ENCODE data around the gene IGFLR1.
"Not testable (repeated sequence)": the region's sequence is repeated elsewhere in the genome, so short reads cannot be mapped to it uniquely, and the experiment has no call there.

The IGFLR1 gene

DNA sequence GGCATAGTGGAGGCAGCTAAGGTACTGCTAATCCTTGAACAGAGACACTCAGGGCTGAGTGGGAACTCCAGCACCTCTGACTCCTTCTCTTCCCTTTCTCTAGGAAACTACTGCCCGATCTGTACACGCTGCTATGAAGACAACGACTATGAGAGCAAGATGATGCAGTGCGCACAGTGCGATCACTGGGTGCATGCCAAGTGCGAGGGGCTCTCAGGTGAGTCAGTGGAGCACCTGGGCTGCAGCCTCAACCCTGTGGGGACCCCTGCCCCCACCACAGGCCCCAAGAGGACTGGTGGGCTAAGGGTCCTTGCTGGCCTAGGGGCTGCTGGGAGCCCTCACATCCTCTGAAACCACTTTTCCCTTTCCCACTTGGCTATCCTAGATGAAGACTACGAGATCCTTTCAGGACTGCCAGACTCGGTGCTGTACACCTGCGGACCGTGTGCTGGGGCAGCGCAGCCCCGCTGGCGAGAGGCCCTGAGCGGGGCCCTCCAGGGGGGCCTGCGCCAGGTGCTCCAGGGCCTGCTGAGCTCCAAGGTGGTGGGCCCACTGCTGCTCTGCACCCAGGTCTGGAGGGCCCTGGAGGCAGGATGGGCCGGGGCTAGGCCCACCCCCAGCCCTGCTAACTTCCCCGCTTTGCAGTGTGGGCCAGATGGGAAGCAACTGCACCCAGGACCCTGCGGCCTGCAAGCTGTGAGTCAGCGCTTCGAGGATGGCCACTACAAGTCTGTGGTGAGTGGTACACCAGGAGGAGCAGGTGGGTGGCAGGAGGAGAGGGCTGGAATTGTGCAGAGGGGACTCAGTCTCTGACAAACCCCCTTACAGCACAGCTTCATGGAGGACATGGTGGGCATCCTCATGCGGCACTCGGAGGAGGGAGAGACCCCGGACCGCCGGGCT, 14.9 kb downstream of the IGFLR1 start:
- no peak overlapping the region for H3K27ac ChIP-seq (ENCODE audit: low read depth, low read length)
- no peaks in the 10 kb centered on the region for H3K9me3 ChIP-seq (ENCODE audit: control insufficient read depth, insufficient read depth, low read length)
- peaks cover 98% of the 10 kb centered on the region for H3K36me3 ChIP-seq (ENCODE audit: control insufficient read depth, insufficient read depth, low read length)

GRCh38 chr19:35725216-35725861, 16.9 kb downstream of the IGFLR1 start:
- Histone ChIP-seq H3K27me3 (ENCODE audit: control insufficient read depth, insufficient read depth, low read length) (no peaks in the 10 kb centered on the region), H3K4me1 (ENCODE audit: control insufficient read depth, insufficient read depth, low read length) (no peaks in the 10 kb centered on the region), H3K4me3 (ENCODE audit: low read depth, low read length) (no peak overlapping the region), H3K27ac (ENCODE audit: low read depth, low read length) (no peak overlapping the region), H3K9ac (ENCODE audit: low read depth, low read length) (no peak overlapping the region), H3K36me3 (ENCODE audit: control insufficient read depth, insufficient read depth, low read length) (peaks cover 92% of the 10 kb centered on the region), H3K9me3 (ENCODE audit: control insufficient read depth, insufficient read depth, low read length) (no peaks in the 10 kb centered on the region)

More for the DNA sequence above, 14.9 kb downstream of the IGFLR1 start:
- no peaks in the 10 kb centered on the region for H3K27me3 ChIP-seq (ENCODE audit: control insufficient read depth, insufficient read depth, low read length)
- no peaks in the 10 kb centered on the region for H3K4me1 ChIP-seq (ENCODE audit: control insufficient read depth, insufficient read depth, low read length)
- no peak overlapping the region for H3K9ac ChIP-seq (ENCODE audit: low read depth, low read length)
- no peak overlapping the region for H3K4me3 ChIP-seq (ENCODE audit: low read depth, low read length)

DNA sequence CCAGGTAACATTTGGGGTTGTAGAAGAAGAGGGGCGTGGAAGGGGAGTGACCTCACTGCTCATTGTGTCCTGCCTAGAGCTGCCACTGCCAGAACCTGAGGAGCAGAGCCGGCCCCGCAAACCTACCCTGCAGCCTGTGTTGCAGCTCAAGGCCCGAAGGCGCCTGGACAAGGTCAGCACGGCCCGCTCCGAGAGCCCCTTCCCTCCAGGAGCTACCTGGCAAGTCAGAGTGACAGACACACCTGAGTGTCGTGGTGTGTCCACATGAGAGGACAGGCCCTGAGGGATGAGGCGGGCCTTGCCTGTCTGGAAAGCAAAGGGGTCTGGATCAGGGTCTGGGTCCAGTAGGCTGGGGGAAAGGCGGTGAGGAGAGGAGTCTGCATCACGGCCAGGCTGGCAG, 17.7 kb downstream of the IGFLR1 start:
- H3K9me3 ChIP-seq (ENCODE audit: control insufficient read depth, insufficient read depth, low read length) = no peaks in the 10 kb centered on the region
- H3K27me3 ChIP-seq (ENCODE audit: control insufficient read depth, insufficient read depth, low read length) = no peaks in the 10 kb centered on the region
- no peaks in the 10 kb centered on the region for H3K4me1 ChIP-seq (ENCODE audit: control insufficient read depth, insufficient read depth, low read length)
- H3K27ac ChIP-seq (ENCODE audit: low read depth, low read length) = no peak overlapping the region
- H3K36me3 ChIP-seq (ENCODE audit: control insufficient read depth, insufficient read depth, low read length) = peaks cover 91% of the 10 kb centered on the region
- H3K4me3 ChIP-seq (ENCODE audit: low read depth, low read length) = no peak overlapping the region
- H3K9ac ChIP-seq (ENCODE audit: low read depth, low read length) = no peak overlapping the region

- not testable (repeated sequence) for H3K4me3 ChIP-seq (ENCODE audit: low read depth, low read length); H3K27ac ChIP-seq (ENCODE audit: low read depth, low read length)
- H3K36me3 ChIP-seq (ENCODE audit: control insufficient read depth, insufficient read depth, low read length) = peaks cover 89% of the 10 kb centered on the region
These were observed 18.1 kb downstream of the IGFLR1 start for GRCh38 chr19:35724132-35724531.

GRCh38 chr19:35723671-35724070, 18.6 kb downstream of the IGFLR1 start:
- H3K4me1 ChIP-seq (ENCODE audit: control insufficient read depth, insufficient read depth, low read length) = peaks cover 7% of the 10 kb centered on the region
- no peak overlapping the region for H3K4me3 ChIP-seq (ENCODE audit: low read depth, low read length)
- H3K9me3 ChIP-seq (ENCODE audit: control insufficient read depth, insufficient read depth, low read length) = no peaks in the 10 kb centered on the region
- H3K27ac ChIP-seq (ENCODE audit: low read depth, low read length) = no peak overlapping the region
- H3K36me3 ChIP-seq (ENCODE audit: control insufficient read depth, insufficient read depth, low read length) = peaks cover 85% of the 10 kb centered on the region
- H3K27me3 ChIP-seq (ENCODE audit: control insufficient read depth, insufficient read depth, low read length) = no peaks in the 10 kb centered on the region
- H3K9ac ChIP-seq (ENCODE audit: low read depth, low read length) = no peak overlapping the region

More at GRCh38 chr19:35724132-35724531, 18.1 kb downstream of the IGFLR1 start:
- H3K27me3 ChIP-seq (ENCODE audit: control insufficient read depth, insufficient read depth, low read length); H3K4me1 ChIP-seq (ENCODE audit: control insufficient read depth, insufficient read depth, low read length); H3K9ac ChIP-seq (ENCODE audit: low read depth, low read length); H3K9me3 ChIP-seq (ENCODE audit: control insufficient read depth, insufficient read depth, low read length): not testable (repeated sequence)

DNA sequence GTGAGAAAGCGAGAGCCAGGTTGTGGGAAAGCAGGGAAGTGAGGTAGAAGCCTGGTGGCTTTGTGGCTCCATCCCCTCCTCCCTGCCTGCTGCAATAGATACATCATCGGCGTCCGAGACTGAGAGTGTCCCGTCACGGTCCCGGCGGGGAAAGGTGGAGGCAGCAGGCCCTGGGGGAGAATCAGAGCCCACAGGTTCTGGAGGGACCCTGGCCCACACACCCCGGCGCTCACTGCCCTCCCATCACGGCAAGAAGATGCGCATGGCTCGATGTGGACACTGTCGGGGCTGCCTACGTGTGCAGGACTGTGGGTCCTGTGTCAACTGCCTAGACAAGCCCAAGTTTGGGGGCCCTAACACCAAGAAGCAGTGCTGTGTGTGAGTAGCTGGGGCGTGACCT, 19.4 kb downstream of the IGFLR1 start:
- Histone ChIP-seq H3K27me3 (ENCODE audit: control insufficient read depth, insufficient read depth, low read length) (no peaks in the 10 kb centered on the region), H3K36me3 (ENCODE audit: control insufficient read depth, insufficient read depth, low read length) (peaks cover 77% of the 10 kb centered on the region), H3K27ac (ENCODE audit: low read depth, low read length) (no peak overlapping the region), H3K4me3 (ENCODE audit: low read depth, low read length) (no peak overlapping the region), H3K4me1 (ENCODE audit: control insufficient read depth, insufficient read depth, low read length) (peaks cover 7% of the 10 kb centered on the region), H3K9me3 (ENCODE audit: control insufficient read depth, insufficient read depth, low read length) (no peaks in the 10 kb centered on the region), H3K9ac (ENCODE audit: low read depth, low read length) (no peak overlapping the region)

DNA sequence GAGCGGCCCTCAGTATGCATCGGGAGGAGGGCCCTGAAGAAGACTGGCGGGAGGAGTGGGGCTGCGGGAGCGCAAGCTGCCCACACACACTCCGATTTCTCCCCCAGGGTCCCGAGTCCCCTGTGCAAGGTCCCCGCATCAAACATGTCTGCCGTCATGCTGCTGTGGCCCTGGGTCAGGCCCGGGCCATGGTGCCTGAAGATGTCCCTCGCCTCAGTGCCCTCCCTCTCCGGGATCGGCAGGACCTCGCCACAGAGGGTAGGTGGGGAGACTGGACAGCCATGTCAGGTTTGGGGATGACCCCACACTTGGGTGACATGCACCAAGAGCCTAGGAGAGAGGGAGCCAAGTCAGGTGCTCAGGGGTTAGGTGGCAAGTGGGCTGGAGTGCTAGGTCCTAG, 19.8 kb downstream of the IGFLR1 start:
- Histone ChIP-seq H3K27ac (ENCODE audit: low read depth, low read length) (no peak overlapping the region), H3K27me3 (ENCODE audit: control insufficient read depth, insufficient read depth, low read length) (no peaks in the 10 kb centered on the region), H3K4me1 (ENCODE audit: control insufficient read depth, insufficient read depth, low read length) (peaks cover 7% of the 10 kb centered on the region), H3K36me3 (ENCODE audit: control insufficient read depth, insufficient read depth, low read length) (peaks cover 73% of the 10 kb centered on the region), H3K9me3 (ENCODE audit: control insufficient read depth, insufficient read depth, low read length) (no peaks in the 10 kb centered on the region), H3K9ac (ENCODE audit: low read depth, low read length) (no peak overlapping the region), H3K4me3 (ENCODE audit: low read depth, low read length) (no peak overlapping the region)

GRCh38 chr19:35721374-35721773, 20.9 kb downstream of the IGFLR1 start:
- Histone ChIP-seq H3K27ac (ENCODE audit: low read depth, low read length) (no peak overlapping the region), H3K9ac (ENCODE audit: low read depth, low read length) (no peak overlapping the region), H3K4me1 (ENCODE audit: control insufficient read depth, insufficient read depth, low read length) (peaks cover 7% of the 10 kb centered on the region), H3K4me3 (ENCODE audit: low read depth, low read length) (no peak overlapping the region), H3K36me3 (ENCODE audit: control insufficient read depth, insufficient read depth, low read length) (peaks cover 64% of the 10 kb centered on the region), H3K9me3 (ENCODE audit: control insufficient read depth, insufficient read depth, low read length) (no peaks in the 10 kb centered on the region), H3K27me3 (ENCODE audit: control insufficient read depth, insufficient read depth, low read length) (no peaks in the 10 kb centered on the region)

- peaks cover 10% of the 10 kb centered on the region for H3K4me1 ChIP-seq (ENCODE audit: control insufficient read depth, insufficient read depth, low read length)
- H3K36me3 ChIP-seq (ENCODE audit: control insufficient read depth, insufficient read depth, low read length) = peaks cover 57% of the 10 kb centered on the region
- no peak overlapping the region for H3K4me3 ChIP-seq (ENCODE audit: low read depth, low read length)
- H3K9me3 ChIP-seq (ENCODE audit: control insufficient read depth, insufficient read depth, low read length) = no peaks in the 10 kb centered on the region
- H3K27me3 ChIP-seq (ENCODE audit: control insufficient read depth, insufficient read depth, low read length) = no peaks in the 10 kb centered on the region
- no peak overlapping the region for H3K9ac ChIP-seq (ENCODE audit: low read depth, low read length)
- no peak overlapping the region for H3K27ac ChIP-seq (ENCODE audit: low read depth, low read length)
These were observed 21.6 kb downstream of the IGFLR1 start for GRCh38 chr19:35720648-35721047.

DNA sequence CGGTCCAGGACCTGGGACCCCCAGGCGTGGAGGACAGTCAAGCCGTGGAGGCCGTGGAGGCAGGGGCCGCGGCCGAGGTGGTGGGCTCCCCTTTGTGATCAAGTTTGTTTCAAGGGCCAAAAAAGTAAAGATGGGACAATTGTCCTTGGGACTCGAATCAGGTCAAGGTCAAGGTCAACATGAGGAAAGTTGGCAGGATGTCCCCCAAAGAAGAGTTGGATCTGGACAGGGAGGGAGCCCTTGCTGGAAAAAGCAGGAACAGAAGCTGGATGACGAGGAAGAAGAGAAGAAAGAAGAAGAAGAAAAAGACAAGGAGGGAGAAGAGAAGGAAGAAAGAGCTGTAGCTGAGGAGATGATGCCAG, 22.1 kb downstream of the IGFLR1 start:
- Histone ChIP-seq H3K9me3 (ENCODE audit: control insufficient read depth, insufficient read depth, low read length) (no peaks in the 10 kb centered on the region), H3K4me1 (ENCODE audit: control insufficient read depth, insufficient read depth, low read length) (peaks cover 16% of the 10 kb centered on the region), H3K4me3 (ENCODE audit: low read depth, low read length) (no peak overlapping the region), H3K9ac (ENCODE audit: low read depth, low read length) (no peak overlapping the region), H3K27ac (ENCODE audit: low read depth, low read length) (no peak overlapping the region), H3K36me3 (ENCODE audit: control insufficient read depth, insufficient read depth, low read length) (peaks cover 52% of the 10 kb centered on the region), H3K27me3 (ENCODE audit: control insufficient read depth, insufficient read depth, low read length) (no peaks in the 10 kb centered on the region)

- Histone ChIP-seq H3K36me3 (ENCODE audit: control insufficient read depth, insufficient read depth, low read length) (peaks cover 46% of the 10 kb centered on the region), H3K4me1 (ENCODE audit: control insufficient read depth, insufficient read depth, low read length) (peaks cover 20% of the 10 kb centered on the region), H3K9me3 (ENCODE audit: control insufficient read depth, insufficient read depth, low read length) (no peaks in the 10 kb centered on the region), H3K9ac (ENCODE audit: low read depth, low read length) (no peak overlapping the region), H3K4me3 (ENCODE audit: low read depth, low read length) (peak overlapping the region; percentile 91), H3K27ac (ENCODE audit: low read depth, low read length) (no peak overlapping the region), H3K27me3 (ENCODE audit: control insufficient read depth, insufficient read depth, low read length) (no peaks in the 10 kb centered on the region)
These were observed 22.7 kb downstream of the IGFLR1 start for GRCh38 chr19:35719402-35720162.

All from HUES48 (cell line).